ENCODE measurements around the gene ALDH6A1.
A peak's percentile ranks its signal among the peaks of the same experiment; 100 is the strongest.
"Not testable (repeated sequence)": the region's sequence is repeated elsewhere in the genome, so short reads cannot be mapped to it uniquely, and the experiment has no call there.

Gene ALDH6A1

DNA sequence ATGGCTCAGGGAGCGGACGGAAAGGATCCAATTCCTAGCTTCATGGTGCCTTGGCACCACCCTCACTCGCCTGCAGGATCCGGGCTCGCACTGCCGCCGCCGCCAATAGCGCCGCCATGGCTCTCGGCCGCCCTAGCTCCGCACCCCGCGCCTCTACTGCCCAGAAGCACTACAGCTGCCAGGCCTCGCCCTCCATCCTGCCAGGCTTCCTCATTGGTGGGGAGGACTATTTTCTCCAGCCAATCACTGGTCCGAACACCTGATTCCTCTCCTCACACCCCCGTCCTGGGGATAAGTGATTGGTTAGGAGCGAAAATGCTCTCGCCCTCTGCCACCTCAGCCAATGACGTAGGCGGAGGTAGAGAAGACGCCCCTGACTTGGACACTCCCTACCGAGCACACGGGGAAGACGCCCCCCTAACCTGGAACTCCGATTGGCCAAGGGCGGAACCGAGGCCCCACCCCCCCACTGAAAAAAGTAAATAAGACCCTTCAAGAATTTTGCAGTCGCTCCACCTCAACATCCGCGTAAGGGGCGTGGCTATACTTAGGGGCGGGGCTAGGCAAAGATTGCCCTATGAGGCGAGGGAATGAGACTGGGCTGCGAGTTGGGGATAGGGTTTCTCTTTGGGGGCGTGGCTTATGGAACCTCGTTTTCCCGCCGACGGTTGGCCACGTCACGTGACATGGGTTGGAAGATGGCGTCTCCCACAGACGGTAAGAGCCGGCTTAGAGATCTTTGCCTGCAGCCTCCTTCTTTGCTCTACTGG lies at the start of gene ALDH6A1, which contains the start of gene LIN52:
TSS of gene ALDH6A1 (minus strand) at position 177 of the 770 bp plus-strand sequence. CDS start at position 118, 59 bp downstream.
TSS of gene LIN52 (plus strand) at position 680 of the 770 bp plus-strand sequence. CDS start at position 699, 19 bp downstream.
- peak; percentile 99 to 100 for DNase-seq

- no peak for DNase-seq
Observed at GRCh38 chr14:74127634-74128033, 43.4 kb upstream of the ALDH6A1 start.

DNA sequence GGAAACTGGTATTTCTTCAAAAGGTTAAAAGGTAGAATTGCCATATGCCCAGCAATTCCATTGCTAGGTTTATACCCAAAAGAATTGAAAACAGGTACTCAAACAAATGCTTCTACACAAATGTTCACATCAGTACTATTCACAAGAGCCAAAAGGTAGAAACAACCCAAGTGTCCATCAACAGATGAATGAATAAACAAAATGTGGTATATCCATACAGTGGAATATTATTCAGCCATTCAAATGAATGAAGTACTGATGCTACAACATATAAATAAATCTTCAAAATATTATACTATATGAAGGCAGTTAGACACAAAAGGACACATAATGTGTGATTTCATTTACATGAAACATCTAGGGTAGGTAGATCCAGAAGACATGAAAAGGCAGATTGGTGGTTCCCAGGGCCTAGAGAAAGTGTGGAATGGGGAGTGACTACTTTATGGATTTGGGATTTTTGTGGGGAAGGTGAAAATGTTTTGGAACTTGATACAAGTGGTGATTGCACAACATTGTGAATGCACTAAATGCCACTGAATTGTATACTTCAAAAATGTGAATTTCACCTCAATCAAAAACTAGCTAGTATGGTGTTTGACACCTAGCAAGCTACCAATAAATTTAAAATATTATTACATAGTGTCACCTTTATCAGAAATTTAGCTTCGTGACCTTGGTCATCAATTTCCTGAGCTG lies 42.2 kb upstream of the ALDH6A1 start:
- DNase-seq, result no peak

GRCh38 chr14:74125487-74125886 lies 41.2 kb upstream of the ALDH6A1 start:
- not testable (repeated sequence) for DNase-seq

GRCh38 chr14:74111395-74112216 lies 27.4 kb upstream of the ALDH6A1 start:
- DNase-seq, result peak; percentile 70 to 72

DNA sequence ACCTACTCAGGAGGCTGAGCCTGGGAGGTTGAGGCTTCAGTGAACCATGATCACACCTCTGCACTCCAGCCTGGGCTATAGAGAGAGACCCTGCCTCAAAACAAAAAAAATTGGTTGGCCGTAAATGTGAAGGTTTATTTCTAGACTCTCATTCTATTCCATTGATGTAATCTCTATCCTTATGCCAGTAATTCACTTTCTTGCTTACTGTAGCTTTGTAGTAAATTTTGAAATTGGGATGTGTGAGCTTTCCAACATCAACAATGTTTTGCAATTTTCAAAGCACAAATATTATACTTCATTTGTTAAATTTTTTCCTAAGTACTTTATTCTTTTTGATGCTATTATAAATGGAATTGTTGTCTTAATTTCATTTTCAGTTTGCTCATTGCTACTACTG lies 25.1 kb upstream of the ALDH6A1 start:
- no peak for DNase-seq

DNA sequence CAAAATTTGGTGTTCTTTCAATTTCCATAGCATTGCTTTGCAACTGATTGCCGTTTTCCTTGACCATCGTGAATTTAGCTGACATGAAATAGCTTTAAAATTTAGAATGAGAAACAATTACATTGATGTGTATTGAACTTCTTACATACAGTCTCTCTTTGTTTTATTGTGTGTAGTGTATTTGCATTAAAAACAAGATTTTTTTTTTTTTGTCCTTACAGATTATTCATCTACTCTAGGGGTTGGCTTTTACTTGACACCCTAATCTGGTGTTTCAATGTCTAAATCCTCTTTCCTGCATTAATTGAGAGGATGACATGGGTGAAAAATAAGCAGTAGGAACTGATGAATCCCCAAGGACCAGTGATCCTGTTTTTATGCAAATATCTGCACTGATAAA lies 21.1 kb upstream of the ALDH6A1 start:
- no peak for DNase-seq

- no peak for DNase-seq
Observed at GRCh38 chr14:74089251-74090020, 5.2 kb upstream of the ALDH6A1 start.

GRCh38 chr14:74085828-74086227 lies 1.6 kb upstream of the ALDH6A1 start:
- DNase-seq, result no peak

- DNase-seq, result no peak
Observed at GRCh38 chr14:74085047-74085637, 889 bp upstream of the ALDH6A1 start.

DNA sequence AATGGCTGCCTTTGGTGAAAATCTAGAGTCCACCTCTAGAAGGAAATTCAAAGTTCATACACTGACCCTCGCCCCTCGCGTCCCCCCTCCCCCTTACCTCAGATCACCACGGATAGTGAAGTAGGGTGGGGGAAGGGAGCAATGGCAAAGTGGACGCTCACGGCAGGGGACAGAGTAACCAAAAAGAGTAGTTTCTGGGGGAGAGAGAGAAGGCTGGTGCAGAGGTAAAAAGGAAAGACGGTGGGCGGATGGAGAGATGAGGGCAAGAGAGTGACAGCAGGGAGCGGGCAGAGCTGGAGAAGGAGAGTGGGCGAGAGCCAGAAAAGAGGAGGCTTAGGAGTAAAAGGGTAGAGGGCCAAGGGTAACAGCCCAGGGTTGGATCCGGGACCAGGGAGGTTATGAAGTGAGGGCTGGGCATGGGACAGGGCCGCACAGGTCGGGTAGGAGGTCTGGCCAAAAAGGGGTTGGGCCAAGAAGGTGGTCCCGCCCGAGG lies 423 bp downstream of the ALDH6A1 start:
- DNase-seq, result no peak

DNA sequence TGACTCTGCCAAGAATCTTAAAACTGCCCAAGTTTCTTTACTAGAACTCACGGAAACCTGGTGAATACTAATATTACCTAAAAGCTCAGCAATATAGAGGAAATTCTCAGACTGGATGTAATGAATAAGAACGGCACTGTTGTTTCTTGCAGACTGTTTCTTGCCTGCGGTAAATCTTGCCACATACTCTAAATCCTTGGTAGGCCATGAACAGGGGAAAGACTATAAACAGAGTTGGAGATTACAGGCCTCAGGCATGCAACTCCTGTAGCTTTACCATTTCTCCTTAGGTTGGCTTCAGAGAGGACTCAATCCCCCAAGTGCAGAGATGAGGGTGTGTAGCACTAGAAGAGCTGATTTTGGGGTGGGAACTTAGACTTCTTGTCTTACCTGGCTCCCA lies 1.1 kb downstream of the ALDH6A1 start:
- no peak for DNase-seq

GRCh38 chr14:74081491-74081890 lies 2.8 kb downstream of the ALDH6A1 start:
- peak in 1 of 2 experiments; percentile 16 for DNase-seq

DNA sequence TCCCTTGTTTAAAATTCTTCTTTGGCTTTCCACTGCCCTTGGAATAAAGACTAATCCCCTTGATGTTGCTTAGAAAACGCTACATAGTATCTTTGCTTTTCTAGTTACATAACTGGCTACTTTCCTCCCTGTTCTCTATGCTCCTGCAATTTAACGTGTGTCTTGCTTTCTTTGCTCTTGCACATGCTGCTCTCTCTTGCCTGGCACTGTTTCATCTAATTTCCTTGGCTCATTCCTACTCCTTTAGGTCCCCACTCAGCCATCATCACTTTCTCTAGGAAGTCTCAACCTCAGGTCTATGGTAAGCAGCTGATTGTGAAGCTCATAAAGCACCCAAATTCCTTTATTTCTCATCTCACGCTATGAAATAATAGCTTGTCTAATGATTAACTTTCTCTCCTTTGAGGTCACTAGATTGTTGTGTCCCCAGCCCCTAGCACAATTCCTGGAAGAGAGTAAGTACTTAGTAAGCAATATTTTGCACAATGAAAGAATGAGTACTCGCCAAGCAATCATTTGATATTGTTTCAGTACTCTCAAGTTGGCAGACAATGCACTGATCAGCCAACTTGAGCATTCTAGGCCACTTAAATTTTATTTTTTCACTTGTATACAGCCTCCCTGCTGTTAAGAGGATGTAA lies 3.3 kb downstream of the ALDH6A1 start:
- DNase-seq, result no peak

- no peak for DNase-seq
Observed at GRCh38 chr14:74077401-74077800, 6.9 kb downstream of the ALDH6A1 start.

DNA sequence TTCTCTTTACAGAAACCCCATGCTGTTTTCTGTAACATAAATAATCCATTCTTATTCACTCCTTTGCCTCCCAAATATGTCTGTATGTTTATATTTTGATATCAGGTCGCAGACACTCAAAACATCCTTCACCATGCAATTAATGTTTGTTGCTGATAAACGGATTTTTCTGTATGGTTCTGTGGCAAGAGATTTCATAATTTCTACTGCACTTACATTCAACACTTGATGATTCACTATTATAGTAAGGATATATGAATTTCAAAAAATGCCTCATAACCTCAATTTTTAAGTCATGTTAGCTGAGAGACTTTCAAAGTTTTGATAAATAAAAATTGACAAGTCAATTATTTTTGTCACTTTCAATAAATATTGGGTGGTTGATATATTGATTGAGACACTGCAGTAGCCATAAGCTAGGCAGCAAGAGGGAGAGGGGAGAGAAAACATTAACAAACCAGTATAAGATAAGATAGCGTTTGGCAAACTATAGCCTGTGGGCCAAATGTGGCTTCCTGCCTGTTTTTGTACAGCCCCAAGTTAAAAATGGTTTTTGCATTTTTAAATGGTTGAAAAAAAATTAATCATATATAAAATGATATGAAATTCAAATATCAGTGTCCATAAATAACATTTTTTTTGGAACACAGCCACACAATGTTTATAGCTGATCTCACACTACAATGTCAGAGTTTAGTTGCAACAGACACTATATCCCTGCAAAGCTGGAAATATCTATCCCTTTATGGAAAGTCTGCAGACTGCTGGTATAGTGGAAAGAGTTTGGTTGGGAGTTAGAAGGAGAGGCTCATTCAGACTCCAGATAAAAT lies 18.3 kb downstream of the ALDH6A1 start:
- DNase-seq, result no peak

DNA sequence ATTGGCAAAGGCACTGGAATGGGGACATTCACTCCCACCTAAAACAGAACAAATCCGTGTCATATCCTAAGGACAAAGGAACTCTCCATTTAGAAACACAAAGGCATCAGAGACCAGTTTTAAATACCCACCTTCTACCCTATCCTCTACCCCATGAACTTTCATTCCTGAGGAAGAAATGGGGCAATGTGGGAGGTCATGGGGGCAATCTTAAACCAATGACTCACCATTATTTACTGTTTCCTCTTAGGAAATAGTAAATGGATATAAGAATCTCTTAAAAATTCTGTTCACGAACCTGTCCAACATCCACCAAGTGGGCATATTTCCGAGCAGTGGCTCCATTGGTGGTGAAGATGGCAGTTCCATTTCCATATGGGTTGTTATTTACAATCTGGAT lies 19.4 kb downstream of the ALDH6A1 start:
- no peak for DNase-seq

- DNase-seq, result no peak
Observed at GRCh38 chr14:74064426-74064825, 19.8 kb downstream of the ALDH6A1 start.

DNA sequence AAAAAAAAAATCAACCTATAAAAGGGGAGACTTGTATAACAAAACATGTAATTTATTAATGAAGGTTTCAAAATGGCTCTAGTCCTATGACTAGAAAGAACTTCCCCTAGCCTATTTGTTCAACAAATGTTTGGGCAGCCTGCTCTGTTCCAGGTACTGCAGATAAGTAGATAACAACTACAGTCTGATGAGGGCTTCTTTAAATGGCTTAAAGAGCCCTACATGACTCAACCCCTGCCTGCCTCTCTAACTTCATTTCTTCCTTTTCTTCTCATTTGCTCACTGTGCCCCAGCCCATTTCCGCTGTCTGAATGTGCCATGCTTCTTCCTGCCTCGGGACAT lies 21.5 kb downstream of the ALDH6A1 start:
- no peak for DNase-seq

DNA sequence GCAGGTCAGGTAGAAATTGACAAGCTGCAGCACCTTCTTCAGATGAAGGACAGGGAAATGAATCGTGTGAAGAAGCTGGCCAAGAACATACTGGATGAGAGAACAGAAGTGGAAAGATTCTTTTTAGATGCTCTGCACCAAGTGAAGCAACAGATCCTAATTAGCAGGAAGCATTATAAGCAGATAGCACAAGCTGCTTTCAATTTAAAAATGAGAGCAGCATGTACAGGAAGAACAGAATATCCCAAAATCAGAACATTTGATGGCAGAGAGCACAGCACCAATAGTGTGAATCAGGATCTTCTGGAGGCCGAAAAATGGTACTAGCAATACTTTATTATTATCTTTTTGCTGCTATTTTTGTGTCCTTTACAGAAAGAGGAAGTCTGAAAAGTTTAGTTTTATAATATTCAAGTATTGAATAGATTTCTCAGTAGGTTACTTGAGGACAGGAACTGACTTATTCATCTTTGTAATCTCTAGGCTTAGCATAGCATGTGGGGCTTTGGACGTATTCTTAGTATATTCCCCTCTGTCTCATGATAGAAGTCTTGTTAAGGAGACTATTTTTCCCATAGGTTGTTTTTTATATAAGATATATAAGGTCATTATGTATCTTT lies 34.3 kb downstream of the ALDH6A1 start:
- peak; percentile 30 to 32 for DNase-seq
